Neural progenitor cell (in vitro differentiated cells): ENCODE measurements around the gene NPRL2. TPM values are rescaled to one million over a fixed set of nuclear protein-coding genes. Genes with fewer than 3 reads are reported as not detected.

Source experiments
- DNase-seq: peaks from one replicate; pipeline ENCODE4 v3.0.0-alpha.2; 2016; ENCODE audit warnings: low spot score
- H2AFZ ChIP-seq: fragments of 200-600 bp; sonication (generic); replicated peaks from 2 replicates; pipeline ENCODE4 v1.6.1; 2016; ENCODE audit warnings: antibody characterized with exemption
- H3F3A ChIP-seq: fragments of 200-600 bp; sonication (generic); 2 replicates; pipeline ENCODE4 v1.6.1; 2016; ENCODE audit warnings: antibody characterized with exemption, low read depth
- H3K27ac ChIP-seq: fragments of 200-600 bp; sonication (generic); 2 replicates; pipeline ENCODE4 v1.5.1; 2016; ENCODE audit warnings: mild to moderate bottlenecking
- H3K27me3 ChIP-seq: fragments of 200-600 bp; sonication (generic); 2 replicates; pipeline ENCODE4 v1.6.1; 2016; ENCODE audit warnings: mild to moderate bottlenecking, moderate library complexity
- H3K36me3 ChIP-seq: fragments of 200-600 bp; sonication (generic); 2 replicates; pipeline ENCODE4 v1.5.1; 2016
- H3K4me1 ChIP-seq: fragments of 200-600 bp; sonication (generic); 2 replicates; pipeline ENCODE4 v1.6.1; 2016; ENCODE audit warnings: mixed run types
- H3K4me2 ChIP-seq: fragments of 200-600 bp; sonication (generic); 2 replicates; pipeline ENCODE4 v1.6.1; 2016
- H3K4me3 ChIP-seq: fragments of 200-600 bp; sonication (generic); 2 replicates; pipeline ENCODE4 v1.5.1; 2016
- H3K79me2 ChIP-seq: fragments of 200-600 bp; sonication (generic); 2 replicates; pipeline ENCODE4 v1.6.1; 2016; ENCODE audit warnings: low read depth
- H3K9ac ChIP-seq: fragments of 200-600 bp; sonication (generic); 2 replicates; pipeline ENCODE4 v1.6.1; 2016
- H3K9me3 ChIP-seq: fragments of 200-600 bp; sonication (generic); 2 replicates; pipeline ENCODE4 v1.5.1; 2016; ENCODE audit warnings: low read depth
- H4K20me1 ChIP-seq: fragments of 200-600 bp; sonication (generic); 2 replicates; pipeline ENCODE4 v1.6.1; 2016; ENCODE audit warnings: low read depth
- H3K27ac Mint-ChIP-seq: 3 replicates; pipeline ENCODE4 v1.8.0; 2021; ENCODE audit warnings: mixed read lengths
- H3K27me3 Mint-ChIP-seq: 2 replicates; pipeline ENCODE4 v1.8.0; 2022; ENCODE audit warnings: low read depth, mild to moderate bottlenecking, inconsistent platforms, moderate library complexity, mixed read lengths; ENCODE audit not compliant: insufficient read depth
- H3K36me3 Mint-ChIP-seq: 3 replicates; pipeline ENCODE4 v1.8.0; 2021; ENCODE audit warnings: mixed read lengths
- H3K4me1 Mint-ChIP-seq: 3 replicates; pipeline ENCODE4 v1.8.0; 2021; ENCODE audit warnings: mixed read lengths
- H3K4me3 Mint-ChIP-seq: 3 replicates; pipeline ENCODE4 v1.8.0; 2021; ENCODE audit warnings: mild to moderate bottlenecking, moderate library complexity, mixed read lengths
- H3K9me3 Mint-ChIP-seq: 3 replicates; pipeline ENCODE4 v1.8.0; 2020; ENCODE audit warnings: mixed read lengths
- CTCF ChIP-seq: fragments of 200-600 bp; sonication (generic); IDR thresholded peaks from 2 replicates; pipeline ENCODE4 v1.5.1; 2017; ENCODE audit warnings: antibody characterized with exemption, mild to moderate bottlenecking
- EZH2 ChIP-seq: fragments of 200-600 bp; sonication (generic); IDR thresholded peaks from 2 replicates; pipeline ENCODE4 v1.6.1; 2017; ENCODE audit warnings: antibody characterized with exemption, mild to moderate bottlenecking, moderate library complexity
- EZH2phosphoT487 ChIP-seq: fragments of 200-600 bp; sonication (generic); IDR thresholded peaks from 2 replicates; pipeline ENCODE4 v1.6.1; 2017; ENCODE audit warnings: antibody characterized with exemption
- total RNA-seq: library from RNA; depleted of rRNA; stranded (reverse); fragments of >200 nt; gene quantifications from 2 replicates; pipeline ENCODE4 v1.2.3, GENCODE V29; 2015; ENCODE audit warnings: low replicate concordance

The NPRL2 gene
- total RNA-seq, 1 donor from 2014 or later = 15.5 TPM

- Histone ChIP-seq H3K9me3 (no peaks in the 10 kb centered on the region), H2AFZ (no peak overlapping the region), H3F3A (peaks cover 19% of the 10 kb centered on the region), H3K9ac (no peak overlapping the region), H4K20me1 (peaks cover 22% of the 10 kb centered on the region), H3K79me2 (peaks cover 18% of the 10 kb centered on the region), H3K4me1 (peaks cover 5% of the 10 kb centered on the region), H3K27me3 (peaks cover 2% of the 10 kb centered on the region), H3K36me3 (no peaks in the 10 kb centered on the region), H3K4me2 (peak overlapping the region; percentile 93), H3K27ac (no peak overlapping the region), H3K4me3 (peak overlapping the region; percentile 84)
- Mint-ChIP-seq H3K4me1 (peaks cover 27% of the 10 kb centered on the region), H3K27me3 (peaks cover 8% of the 10 kb centered on the region), H3K9me3 (no peaks in the 10 kb centered on the region), H3K36me3 (peaks cover 5% of the 10 kb centered on the region), H3K27ac (no peak overlapping the region), H3K4me3 (peak overlapping the region; percentile 94)
- TF ChIP-seq EZH2phosphoT487 (no peak), CTCF (no peak), EZH2 (no peak)
- DNase-seq = no peak
Observed at GRCh38 chr3:50351323-50351697, 735 bp upstream of the NPRL2 start.

- Histone ChIP-seq H3K4me3 (peak overlapping the region; percentile 84), H3K9me3 (no peaks in the 10 kb centered on the region), H3K4me1 (peaks cover 10% of the 10 kb centered on the region), H2AFZ (peak overlapping the region; percentile 91), H3K36me3 (no peaks in the 10 kb centered on the region), H4K20me1 (peaks cover 11% of the 10 kb centered on the region), H3K4me2 (peak overlapping the region; percentile 93), H3K27ac (no peak overlapping the region), H3F3A (peaks cover 26% of the 10 kb centered on the region), H3K79me2 (peaks cover 9% of the 10 kb centered on the region), H3K9ac (peak overlapping the region; percentile 17), H3K27me3 (peaks cover 13% of the 10 kb centered on the region)
- Mint-ChIP-seq H3K27ac (peak overlapping the region; percentile 9), H3K36me3 (peaks cover 5% of the 10 kb centered on the region), H3K9me3 (no peaks in the 10 kb centered on the region), H3K4me3 (peak overlapping the region; percentile 94), H3K27me3 (peaks cover 11% of the 10 kb centered on the region), H3K4me1 (peaks cover 25% of the 10 kb centered on the region)
- DNase-seq = no peak
- TF ChIP-seq CTCF (no peak), EZH2phosphoT487 (no peak), EZH2 (no peak)
Observed at GRCh38 chr3:50350213-50350526, 405 bp downstream of the NPRL2 start.

GRCh38 chr3:50347187-50347813, 3.3 kb downstream of the NPRL2 start:
- Histone ChIP-seq H3K4me2 (no peak overlapping the region), H4K20me1 (peaks cover 11% of the 10 kb centered on the region), H3K27ac (no peak overlapping the region), H3K4me3 (no peak overlapping the region), H3F3A (peaks cover 19% of the 10 kb centered on the region), H3K9me3 (no peaks in the 10 kb centered on the region), H3K36me3 (no peaks in the 10 kb centered on the region), H2AFZ (no peak overlapping the region), H3K9ac (no peak overlapping the region), H3K27me3 (peaks cover 42% of the 10 kb centered on the region), H3K4me1 (peaks cover 10% of the 10 kb centered on the region), H3K79me2 (peaks cover 9% of the 10 kb centered on the region)
- Mint-ChIP-seq H3K9me3 (no peaks in the 10 kb centered on the region), H3K36me3 (peaks cover 2% of the 10 kb centered on the region), H3K27ac (no peak overlapping the region), H3K4me1 (peaks cover 25% of the 10 kb centered on the region), H3K27me3 (peaks cover 17% of the 10 kb centered on the region), H3K4me3 (no peak overlapping the region)
- TF ChIP-seq CTCF = peak; percentile 65
- no peak for TF ChIP-seq EZH2
- DNase-seq = peak; percentile 74
